Natural killer cell (primary cell): ENCODE data around the gene PRKAR1B. TPM values are rescaled to one million over a fixed set of nuclear protein-coding genes. Genes with fewer than 3 reads are reported as not detected.
A peak's percentile ranks its signal among the peaks of the same experiment; 100 is the strongest.

Source experiments
- ATAC-seq, 3 donors: fragments of 150-1000 bp in 2 of 3; fragments of 200-7000 bp in 1 of 3; cut with Tn5 transposase; 1 replicate in 1 of 3; 2 replicates in 2 of 3; pipeline ENCODE4 v1.10.0; 2021; ENCODE audit warnings: mild to moderate bottlenecking in 2 of 3, moderate library complexity in 2 of 3
- DNase-seq, 2 donors: peaks; one replicate each; pipeline versions ENCODE4 v3.0.0 to v3.0.0-alpha.2; 2013 to 2021; ENCODE audit warnings: mixed read lengths in 1 of 2
- H3K27ac ChIP-seq: one replicate; pipeline ENCODE4 v1.5.1; 2013; ENCODE audit warnings: mild to moderate bottlenecking, low read length
- H3K27me3 ChIP-seq: one replicate; pipeline ENCODE4 v1.6.1; 2013; ENCODE audit warnings: low read length; ENCODE audit not compliant: control insufficient read depth, insufficient read depth
- H3K36me3 ChIP-seq: one replicate; pipeline ENCODE4 v1.6.1; 2013; ENCODE audit warnings: low read length; ENCODE audit not compliant: control insufficient read depth, insufficient read depth
- H3K4me1 ChIP-seq: one replicate; pipeline ENCODE4 v1.6.1; 2013; ENCODE audit warnings: low read length; ENCODE audit not compliant: control insufficient read depth, insufficient read depth
- H3K4me3 ChIP-seq: one replicate; pipeline ENCODE4 v1.5.1; 2013; ENCODE audit warnings: low read length
- H3K9me3 ChIP-seq: one replicate; pipeline ENCODE4 v1.6.1; 2013; ENCODE audit warnings: low read length; ENCODE audit not compliant: control insufficient read depth, insufficient read depth
- H3K27ac Mint-ChIP-seq, 2 donors: one replicate each; pipeline ENCODE4 v1.8.0; 2022; ENCODE audit warnings: mild to moderate bottlenecking in 2 of 2, mixed read lengths in 2 of 2, moderate library complexity in 1 of 2
- H3K27me3 Mint-ChIP-seq, 2 donors: one replicate each; pipeline ENCODE4 v1.8.0; 2022; ENCODE audit warnings: low read depth in 2 of 2, mixed read lengths in 2 of 2
- H3K36me3 Mint-ChIP-seq: one replicate; pipeline ENCODE4 v1.8.0; 2022; ENCODE audit warnings: mixed read lengths
- H3K4me1 Mint-ChIP-seq, 2 donors: one replicate each; pipeline ENCODE4 v1.8.0; 2022; ENCODE audit warnings: mixed read lengths in 2 of 2
- H3K4me3 Mint-ChIP-seq: one replicate; pipeline ENCODE4 v1.8.0; 2022; ENCODE audit warnings: mild to moderate bottlenecking, moderate library complexity, mixed read lengths
- H3K9me3 Mint-ChIP-seq, 2 donors: one replicate each; pipeline ENCODE4 v1.8.0; 2022; ENCODE audit warnings: mixed read lengths in 2 of 2
- WGBS: methylation state at CpG from one replicate; pipeline ENCODE4 v1.1.7; 2013; ENCODE audit warnings: missing lambda C conversion rate; ENCODE audit not compliant: insufficient coverage; 5-methylcytosine and 5-hydroxymethylcytosine counted together
- intact Hi-C: fragments of 100-400 bp; cut with micrococcal nuclease; formaldehyde crosslinking; loops from one replicate; pipeline ENCODE4 v1.14.2; 2022
- total RNA-seq, 4 donors: library from RNA; stranded (reverse); fragments of 120-200 nt in 1 of 4; gene quantifications; one replicate each; pipeline versions ENCODE4 v1.2.3 to v1.2.4, GENCODE V29; 2013 to 2022
- TF ChIP-seq, protein P1 (sequence below): fragments of 200-600 bp; IDR thresholded peaks from one replicate; pipeline ENCODE4 v1.8.0; 2022; ENCODE audit warnings: antibody characterized with exemption

Gene PRKAR1B
- total RNA-seq, 3 donors from 2014 or later (not counting 1 experiment from before 2014, with no cell fraction given) = 2.4 to 3.8 (median 3.0) TPM

DNA sequence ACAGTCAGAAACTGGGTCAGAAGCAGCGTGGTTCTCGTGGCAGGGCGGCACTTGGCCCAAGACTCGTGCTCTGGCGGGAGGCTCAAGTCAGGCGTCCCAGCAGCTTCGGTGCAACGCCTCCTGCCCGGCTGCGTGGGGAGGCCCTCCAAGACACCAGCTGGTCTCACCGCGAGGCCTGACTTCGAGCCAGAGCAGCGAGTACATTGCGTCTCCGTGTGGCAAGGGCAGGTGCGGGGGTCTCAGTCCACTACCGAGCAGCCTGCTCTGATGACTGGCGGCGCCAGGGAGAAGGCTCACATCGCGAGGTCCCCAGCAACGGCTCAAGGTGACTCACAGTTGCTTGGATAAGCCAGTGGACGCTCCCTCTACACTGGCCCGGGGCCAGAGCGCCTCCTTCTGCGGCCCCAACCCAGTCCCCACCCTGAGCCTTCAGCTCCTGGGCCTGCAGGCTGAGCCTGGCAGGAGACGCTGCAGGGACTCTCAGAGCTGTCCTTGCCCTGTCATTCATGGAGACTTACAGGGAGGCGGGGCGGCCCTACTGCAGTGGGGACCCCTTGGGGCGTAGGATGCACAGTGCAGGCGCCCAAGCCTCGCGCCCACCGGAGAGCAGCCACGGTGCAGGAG is 41.9 kb upstream of the PRKAR1B start:
- no peak overlapping the region for H3K4me3 Mint-ChIP-seq
- no peaks in the 10 kb centered on the region for H3K27me3 Mint-ChIP-seq
- Histone ChIP-seq H3K36me3 (peaks cover 10% of the 10 kb centered on the region), H3K9me3 (no peaks in the 10 kb centered on the region), H3K4me1 (no peaks in the 10 kb centered on the region), H3K27ac (no peak overlapping the region), H3K27me3 (no peaks in the 10 kb centered on the region), H3K4me3 (no peak overlapping the region)
- intact Hi-C loops = no loop called here
- no peak for ATAC-seq
- DNase-seq = no peak
- TF ChIP-seq, protein P1, sequence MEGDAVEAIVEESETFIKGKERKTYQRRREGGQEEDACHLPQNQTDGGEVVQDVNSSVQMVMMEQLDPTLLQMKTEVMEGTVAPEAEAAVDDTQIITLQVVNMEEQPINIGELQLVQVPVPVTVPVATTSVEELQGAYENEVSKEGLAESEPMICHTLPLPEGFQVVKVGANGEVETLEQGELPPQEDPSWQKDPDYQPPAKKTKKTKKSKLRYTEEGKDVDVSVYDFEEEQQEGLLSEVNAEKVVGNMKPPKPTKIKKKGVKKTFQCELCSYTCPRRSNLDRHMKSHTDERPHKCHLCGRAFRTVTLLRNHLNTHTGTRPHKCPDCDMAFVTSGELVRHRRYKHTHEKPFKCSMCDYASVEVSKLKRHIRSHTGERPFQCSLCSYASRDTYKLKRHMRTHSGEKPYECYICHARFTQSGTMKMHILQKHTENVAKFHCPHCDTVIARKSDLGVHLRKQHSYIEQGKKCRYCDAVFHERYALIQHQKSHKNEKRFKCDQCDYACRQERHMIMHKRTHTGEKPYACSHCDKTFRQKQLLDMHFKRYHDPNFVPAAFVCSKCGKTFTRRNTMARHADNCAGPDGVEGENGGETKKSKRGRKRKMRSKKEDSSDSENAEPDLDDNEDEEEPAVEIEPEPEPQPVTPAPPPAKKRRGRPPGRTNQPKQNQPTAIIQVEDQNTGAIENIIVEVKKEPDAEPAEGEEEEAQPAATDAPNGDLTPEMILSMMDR = no peak
- H3K36me3 Mint-ChIP-seq = no peaks in the 10 kb centered on the region
- no peak overlapping the region for H3K27ac Mint-ChIP-seq
- no peaks in the 10 kb centered on the region for H3K9me3 Mint-ChIP-seq
- 94% methylated on average over 36 of the region's 36 CpGs for WGBS
- H3K4me1 Mint-ChIP-seq = no peaks in the 10 kb centered on the region

DNA sequence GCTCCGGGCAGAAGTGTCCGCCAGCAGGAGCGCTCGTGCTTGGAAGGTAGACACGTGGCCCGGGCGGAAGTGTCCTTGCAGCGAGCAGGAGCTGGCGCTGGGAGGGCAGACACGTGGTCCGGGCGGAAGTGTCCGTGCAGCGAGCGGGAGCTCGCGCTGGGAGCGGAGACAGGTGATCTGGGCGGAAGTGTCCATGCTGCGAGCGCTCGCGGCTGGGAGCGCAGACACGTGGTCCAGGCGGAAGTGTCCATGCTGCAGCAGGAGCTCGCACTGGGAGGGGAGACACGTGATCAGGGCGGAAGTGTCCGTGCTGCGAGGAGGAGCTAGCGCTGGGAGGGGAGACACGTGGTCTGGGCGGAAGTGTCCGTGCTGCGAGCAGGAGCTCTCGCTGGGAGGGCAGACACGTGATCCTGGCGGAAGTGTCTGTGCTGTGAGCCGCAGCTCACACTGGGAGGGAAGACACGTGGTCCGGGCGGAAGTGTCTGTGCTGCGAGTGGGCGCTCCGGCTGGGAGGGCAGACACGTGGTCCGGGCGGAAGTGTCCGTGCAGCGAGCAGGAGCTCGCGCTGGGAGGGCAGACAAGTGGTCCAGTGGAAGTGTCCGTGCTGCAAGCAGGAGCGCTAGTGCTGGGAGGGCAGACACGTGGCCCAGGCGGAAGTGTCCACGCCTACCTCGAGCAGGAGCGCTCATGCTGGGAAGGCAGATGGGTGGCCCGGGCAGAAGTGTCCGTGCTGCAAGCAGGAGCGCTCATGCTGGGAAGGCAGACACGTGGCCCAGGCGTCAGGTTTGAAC is 41.1 kb upstream of the PRKAR1B start:
- Histone ChIP-seq H3K9me3 (no peaks in the 10 kb centered on the region), H3K27me3 (no peaks in the 10 kb centered on the region), H3K4me3 (no peak overlapping the region), H3K36me3 (peaks cover 15% of the 10 kb centered on the region), H3K4me1 (no peaks in the 10 kb centered on the region), H3K27ac (no peak overlapping the region)
- no peaks in the 10 kb centered on the region for H3K36me3 Mint-ChIP-seq
- H3K4me1 Mint-ChIP-seq = no peaks in the 10 kb centered on the region
- intact Hi-C loops = no loop called here
- H3K27ac Mint-ChIP-seq = peak overlapping the region in 1 of 2 donors; percentile 56
- H3K9me3 Mint-ChIP-seq = no peaks in the 10 kb centered on the region
- H3K4me3 Mint-ChIP-seq = peak overlapping the region; percentile 59
- no peak for DNase-seq
- no peaks in the 10 kb centered on the region for H3K27me3 Mint-ChIP-seq
- TF ChIP-seq, protein P1 = no peak
- WGBS = 95% methylated on average over 65 of the region's 65 CpGs
- ATAC-seq = peak in 1 of 3 donors; percentile 71

DNA sequence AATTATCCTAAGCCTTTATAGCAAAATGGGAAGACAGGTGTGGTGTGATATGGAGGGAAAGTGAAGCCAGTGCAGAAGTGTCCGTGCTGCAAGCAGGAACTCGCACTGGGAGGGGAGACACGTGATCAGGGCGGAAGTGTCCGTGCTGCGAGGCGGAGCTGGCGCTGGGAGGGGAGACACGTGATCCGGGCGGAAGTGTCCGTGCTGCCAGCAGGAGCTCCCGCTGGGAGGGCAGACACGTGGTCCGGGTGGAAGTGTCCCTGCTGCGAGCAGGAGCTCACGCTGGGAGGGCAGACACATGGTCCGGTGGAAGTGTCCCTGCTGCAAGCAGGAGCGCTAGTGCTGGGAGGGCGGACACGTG is 40.5 kb upstream of the PRKAR1B start:
- Mint-ChIP-seq H3K36me3 (no peaks in the 10 kb centered on the region), H3K27ac (peak overlapping the region in 1 of 2 donors; percentile 56), H3K9me3 (no peaks in the 10 kb centered on the region), H3K4me3 (no peak overlapping the region), H3K27me3 (no peaks in the 10 kb centered on the region), H3K4me1 (no peaks in the 10 kb centered on the region)
- TF ChIP-seq, protein P1 = no peak
- DNase-seq (no peak), ATAC-seq (peak in 1 of 3 donors; percentile 43)
- Histone ChIP-seq H3K27me3 (no peaks in the 10 kb centered on the region), H3K4me1 (no peaks in the 10 kb centered on the region), H3K27ac (no peak overlapping the region), H3K36me3 (peaks cover 14% of the 10 kb centered on the region), H3K9me3 (no peaks in the 10 kb centered on the region), H3K4me3 (no peak overlapping the region)
- 95% methylated on average over 21 of the region's 21 CpGs for WGBS
- intact Hi-C loops = no loop called here
